GM21619 (cell line): ENCODE results near the gene KCTD12.
"Not testable (repeated sequence)": the region's sequence is repeated elsewhere in the genome, so short reads cannot be mapped to it uniquely, and the experiment has no call there.

ENCODE experiments used
- ATAC-seq: cut with Tn5 transposase; IDR thresholded peaks from one replicate; pipeline ENCODE4 v1.9.1; 2021; ENCODE audit not compliant: unreplicated experiment

KCTD12 gene

DNA sequence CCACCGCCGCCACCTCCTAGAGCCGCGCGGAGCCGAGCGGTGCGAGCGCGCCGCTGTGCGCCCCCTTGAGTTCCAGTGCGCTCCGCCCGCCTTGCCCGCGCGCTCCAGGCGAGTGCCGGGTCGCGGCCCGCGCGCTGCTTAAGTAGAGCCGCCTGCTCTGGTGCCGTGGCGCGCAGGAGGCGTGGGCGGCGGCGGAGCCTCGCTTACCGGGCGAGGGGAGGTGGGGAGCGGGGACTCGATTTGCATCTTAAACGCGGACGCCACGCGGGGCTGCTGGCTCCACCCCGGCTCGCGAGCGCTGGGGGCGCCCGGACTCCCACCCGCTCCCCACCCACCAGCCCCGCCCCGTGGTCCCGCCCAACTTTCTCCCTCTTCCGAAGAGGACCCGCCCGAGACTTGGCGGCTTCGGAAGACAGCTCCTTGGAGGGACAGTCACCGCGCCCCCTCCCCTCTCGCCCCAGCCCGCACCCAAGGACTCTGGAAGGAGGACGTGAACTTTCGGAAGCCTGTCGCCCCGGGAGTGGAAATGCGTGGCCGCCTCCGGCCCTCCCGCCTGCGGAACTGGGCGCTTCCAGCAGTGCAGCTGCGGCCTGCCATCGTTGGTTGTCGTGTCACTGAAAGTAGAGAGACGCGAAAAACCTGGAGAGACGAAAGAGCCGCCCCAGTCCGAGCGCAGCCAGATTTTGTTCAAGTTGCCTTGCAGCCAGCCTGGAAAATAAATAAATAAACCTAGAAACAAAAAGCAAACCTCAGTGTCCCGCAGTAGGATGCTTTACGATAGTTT, at the start of gene KCTD12:
TSS of gene KCTD12 (minus strand) at position 114 of the 784 bp plus-strand sequence. CDS start 257 bp downstream, outside the sequence.
- ATAC-seq: peak; percentile 56

- no peak for ATAC-seq
These were observed 48.5 kb upstream of the KCTD12 start for GRCh38 chr13:76934671-76935070.

DNA sequence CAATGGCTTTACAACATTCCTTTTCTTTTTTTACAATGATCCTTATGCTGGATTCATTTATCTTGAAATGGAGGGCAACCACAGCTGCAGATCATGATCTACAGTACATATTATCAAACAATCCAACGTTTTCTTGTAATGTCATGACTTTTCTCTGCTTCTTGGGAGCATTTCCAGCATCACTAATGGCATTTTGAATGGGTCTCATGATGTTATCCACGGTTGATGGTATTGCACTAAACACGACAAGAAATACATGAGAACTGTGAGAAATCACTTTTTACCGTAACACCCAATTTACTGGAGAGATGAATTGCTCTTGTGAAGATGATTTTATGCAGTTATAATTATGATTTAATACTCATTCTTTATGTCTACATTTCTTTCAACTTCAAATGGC, 45.9 kb upstream of the KCTD12 start:
- ATAC-seq: no peak

DNA sequence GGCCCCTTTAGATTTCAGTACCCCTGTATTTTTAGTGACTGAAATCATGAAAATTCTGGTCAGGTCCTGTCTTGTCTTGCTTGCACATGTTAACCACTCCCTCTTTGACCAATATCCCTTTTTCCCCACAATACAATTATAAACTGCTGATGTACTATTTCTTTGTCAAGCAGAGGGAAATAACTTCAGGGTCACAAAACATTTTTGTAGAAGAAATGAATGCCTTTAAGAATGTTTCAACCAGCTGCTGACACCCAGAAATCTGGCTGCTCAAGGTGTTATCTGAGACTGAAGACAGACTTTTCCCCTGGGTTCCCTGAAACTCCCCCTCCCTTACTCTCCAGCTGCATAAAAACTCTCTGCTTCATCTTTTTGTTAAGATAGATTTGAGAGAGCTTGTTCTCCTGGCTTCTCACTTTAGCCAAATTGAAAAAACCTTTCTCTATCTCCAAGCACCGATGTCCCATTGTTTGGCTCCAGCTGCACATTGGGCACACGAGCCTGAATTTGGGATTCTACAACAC, 43.7 kb upstream of the KCTD12 start:
- no peak for ATAC-seq

DNA sequence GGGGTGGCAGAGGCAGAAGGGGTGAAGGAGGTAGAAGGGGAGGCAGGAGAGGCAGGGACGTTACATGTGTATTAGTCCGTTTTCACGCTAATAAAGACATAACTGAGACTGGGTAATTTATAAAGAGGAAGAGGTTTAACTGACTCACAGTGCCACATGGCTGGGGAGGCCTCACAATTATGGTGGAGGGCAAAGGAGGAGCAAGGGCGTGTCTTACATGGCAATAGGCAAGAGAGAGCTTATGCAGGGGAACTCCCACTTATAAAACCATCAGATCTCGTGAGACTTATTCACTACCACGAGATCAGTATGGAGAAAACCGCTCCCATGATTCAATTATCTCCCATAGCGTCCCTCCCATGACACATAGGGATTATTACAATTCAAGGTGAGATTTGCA, 43.1 kb upstream of the KCTD12 start:
- no peak for ATAC-seq

DNA sequence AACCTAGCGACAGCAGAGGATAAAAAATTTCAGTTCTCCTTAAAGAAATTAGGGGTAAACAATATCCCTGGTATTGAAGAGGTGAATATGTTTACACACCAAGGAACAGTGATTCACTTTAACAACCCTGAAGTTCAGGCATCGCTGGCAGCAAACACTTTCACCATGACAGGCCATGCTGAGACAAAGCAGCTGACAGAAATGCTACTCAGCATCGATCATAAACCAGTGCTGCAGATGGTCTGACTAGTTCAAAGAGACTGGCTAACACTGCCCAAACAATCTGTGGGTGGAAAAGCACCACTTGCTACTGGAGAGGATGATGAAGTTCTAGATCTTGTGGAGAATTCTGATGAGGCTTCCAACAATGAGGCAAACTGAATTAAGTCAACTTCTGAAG, 42.3 kb upstream of the KCTD12 start:
- no peak for ATAC-seq

DNA sequence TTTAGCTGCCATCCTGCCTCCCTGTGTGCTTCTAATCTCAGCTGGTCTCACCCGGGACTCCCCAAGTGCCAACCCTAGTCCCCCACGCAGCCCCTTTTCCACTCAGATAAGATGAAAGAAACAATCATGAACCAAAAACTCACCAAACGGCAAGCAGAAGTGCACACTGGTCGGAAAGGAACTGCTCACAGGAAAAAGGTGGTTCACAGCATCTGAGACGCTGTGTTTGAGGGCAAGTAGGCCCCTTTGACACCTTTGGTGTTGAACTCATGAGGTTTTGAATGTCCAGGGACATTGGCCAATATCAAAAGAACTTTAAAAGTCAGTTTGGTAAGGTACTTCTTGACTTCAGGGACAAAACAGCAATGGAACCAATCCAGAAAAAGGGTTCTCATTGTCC, 41.8 kb upstream of the KCTD12 start:
- ATAC-seq: no peak

- no peak for ATAC-seq
These were observed 38.9 kb upstream of the KCTD12 start for GRCh38 chr13:76925115-76925514.

GRCh38 chr13:76921516-76921915, 35.3 kb upstream of the KCTD12 start:
- no peak for ATAC-seq

- not testable (repeated sequence) for ATAC-seq
These were observed 31.7 kb upstream of the KCTD12 start for GRCh38 chr13:76917755-76918481.

DNA sequence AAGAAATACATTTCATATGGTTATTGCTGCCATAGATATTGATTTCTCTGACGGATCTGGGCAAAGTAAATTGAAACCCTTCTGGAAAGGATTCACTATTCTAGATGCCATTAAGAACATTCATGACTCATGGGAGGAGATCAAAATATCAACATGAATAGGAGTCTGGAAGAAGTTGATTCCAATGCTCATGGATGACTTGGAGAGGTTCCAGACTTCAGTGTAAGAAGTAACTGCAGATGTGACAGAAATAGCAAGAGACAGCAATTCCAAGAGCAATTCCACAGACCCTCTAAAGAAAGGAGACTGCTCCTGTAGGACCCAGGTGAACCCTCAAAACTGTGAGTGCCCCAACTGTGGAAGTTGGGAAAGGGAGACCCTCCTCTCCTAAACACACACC, 30.9 kb upstream of the KCTD12 start:
- no peak for ATAC-seq

GRCh38 chr13:76913898-76914297, 27.7 kb upstream of the KCTD12 start:
- ATAC-seq: no peak

DNA sequence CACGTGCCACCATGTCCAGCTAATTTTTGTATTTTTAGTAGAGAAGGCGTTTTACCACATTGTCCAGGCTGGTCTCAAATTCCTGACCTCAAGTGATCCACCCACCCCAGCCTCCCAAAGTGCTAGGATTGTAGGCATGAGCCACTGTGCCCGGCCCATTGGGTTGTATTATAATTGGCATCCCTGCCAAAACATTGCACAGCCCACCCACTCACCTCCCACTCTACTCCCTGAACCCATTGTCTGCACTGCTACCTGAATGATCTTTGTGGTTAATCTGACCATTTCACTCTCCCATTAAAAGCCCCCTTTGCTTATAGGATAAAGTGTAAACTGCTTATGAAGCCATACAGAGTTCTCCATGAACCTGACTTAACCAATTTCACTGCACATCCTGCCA, 26.3 kb upstream of the KCTD12 start:
- no peak for ATAC-seq

DNA sequence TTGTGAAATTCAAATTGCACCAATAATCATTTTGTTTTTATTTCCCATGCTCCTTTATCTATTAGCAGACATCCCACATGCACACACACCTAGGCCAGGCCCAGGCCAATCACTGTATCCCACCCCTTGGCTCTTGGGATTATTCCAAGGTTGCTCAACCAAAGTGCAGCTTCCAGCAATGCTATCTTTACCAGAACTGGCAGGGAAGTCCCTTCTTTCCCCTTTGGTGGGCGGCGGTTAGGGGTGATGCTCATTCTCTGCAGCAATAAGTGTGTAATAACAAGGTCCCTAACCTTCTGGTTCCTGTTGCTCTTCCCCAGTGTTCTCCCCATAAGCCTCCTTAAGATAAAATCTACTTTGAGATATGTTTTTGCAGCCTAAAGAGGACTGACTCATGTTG, 18.3 kb upstream of the KCTD12 start:
- no peak for ATAC-seq

DNA sequence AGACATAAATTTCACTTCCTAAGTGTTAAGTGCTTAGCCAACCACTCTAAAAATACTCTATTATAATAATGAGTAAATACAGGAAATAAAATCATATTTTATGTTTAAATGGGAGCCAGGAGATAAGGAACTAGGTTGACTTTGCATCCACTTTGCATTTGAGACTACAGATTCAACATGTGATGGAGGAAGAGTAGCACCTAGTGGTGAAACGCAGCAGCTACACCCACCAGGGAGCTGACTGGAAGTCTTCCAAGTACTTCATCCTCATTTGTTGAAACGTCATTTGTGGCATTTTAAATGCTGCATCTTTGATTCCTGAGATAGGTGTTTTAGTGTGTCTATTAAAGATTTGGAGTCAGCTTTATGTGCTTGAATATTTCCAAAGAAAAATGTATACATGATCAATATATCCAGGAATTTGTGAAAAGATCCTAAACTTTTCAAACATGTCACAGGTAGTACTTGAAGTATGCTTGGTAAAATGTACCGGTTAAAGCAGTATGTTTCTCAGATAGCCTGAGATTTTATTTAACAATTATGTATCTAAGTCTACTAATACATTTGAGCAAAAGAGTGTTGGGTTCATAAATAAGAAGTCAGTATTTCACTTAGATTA, 17.4 kb upstream of the KCTD12 start:
- peak; percentile 97 for ATAC-seq

- not testable (repeated sequence) for ATAC-seq
These were observed 12.9 kb upstream of the KCTD12 start for GRCh38 chr13:76899066-76899465.

DNA sequence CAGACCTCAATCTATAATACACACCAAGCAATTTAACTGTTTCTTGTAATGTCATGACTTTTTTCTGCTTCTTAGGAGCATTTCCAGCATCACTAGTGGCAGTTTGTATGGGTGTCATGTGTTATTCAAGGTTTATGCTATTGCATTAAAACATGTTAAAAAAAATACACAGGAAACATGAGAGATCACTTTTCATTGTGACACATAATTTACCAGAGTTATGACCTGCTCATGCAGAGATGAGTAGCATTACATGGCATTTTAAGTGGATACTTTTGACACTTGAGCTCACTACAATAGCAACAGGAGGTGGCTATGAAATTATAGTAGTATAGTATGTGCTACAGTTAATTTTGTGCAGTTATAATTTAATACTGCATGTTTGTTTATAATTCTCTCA, 11.0 kb upstream of the KCTD12 start:
- not testable (repeated sequence) for ATAC-seq

- ATAC-seq: peak; percentile 69
These were observed 8.4 kb upstream of the KCTD12 start for GRCh38 chr13:76894401-76895110.

- peak; percentile 49 for ATAC-seq
These were observed 6.3 kb upstream of the KCTD12 start for GRCh38 chr13:76892488-76892887.

DNA sequence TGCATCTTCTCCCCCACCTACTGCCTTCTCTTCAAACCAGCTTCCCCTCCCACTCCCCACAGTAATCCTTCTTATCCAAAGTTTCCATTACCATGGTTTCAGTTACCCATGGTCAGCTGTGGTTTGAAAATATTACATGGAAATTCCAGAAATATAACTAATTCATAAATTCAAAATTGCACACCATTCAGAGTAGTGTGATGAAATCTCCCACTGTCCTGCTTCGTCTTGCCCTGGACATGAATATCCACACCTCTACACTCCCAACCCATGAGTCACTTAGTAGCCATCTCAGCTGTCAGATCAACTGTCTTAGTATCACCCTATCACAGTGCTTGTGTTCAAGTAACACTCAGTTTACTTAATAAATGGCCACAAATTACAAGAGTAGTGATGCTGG, 3.8 kb upstream of the KCTD12 start:
- no peak for ATAC-seq

DNA sequence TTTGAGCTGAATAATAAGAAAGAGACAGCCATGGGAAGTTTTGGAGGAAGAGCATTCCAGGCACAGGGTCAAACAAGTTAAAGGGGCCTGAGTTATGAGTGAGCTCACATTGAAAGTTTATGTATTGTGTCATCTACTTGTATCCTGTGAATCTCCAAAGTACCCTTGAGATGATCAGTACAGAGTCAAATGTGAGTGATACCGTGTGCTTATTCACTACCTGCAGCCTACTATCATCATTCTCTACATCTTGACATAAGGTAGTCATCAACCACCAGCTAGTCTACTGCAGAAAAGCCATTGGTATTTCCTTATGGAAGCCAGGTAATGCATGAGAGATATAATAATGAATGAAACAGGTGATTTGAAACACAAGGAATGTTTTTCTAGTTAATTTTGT, 3.0 kb upstream of the KCTD12 start:
- no peak for ATAC-seq
